ENCODE measurements around the gene NKAIN1.

Gene NKAIN1

GRCh38 chr1:31151402-31151801 lies 88.3 kb downstream of the NKAIN1 start:
- POLR2A ChIA-PET, result interaction anchor here (0.7 kb wide), 1 partner anchor 18 kb away, joined by 4 read pairs; no protein-coding TSS in a partner anchor
- CTCF ChIA-PET, result interaction anchor here (0.6 to 0.7 kb wide), 2 partner anchors 23 to 43 kb away, joined by 3 to 5 read pairs; no protein-coding TSS in a partner anchor

GRCh38 chr1:31148409-31148808 lies 91.3 kb downstream of the NKAIN1 start:
- no peaks in the 10 kb centered on the region for H3K36me3 ChIP-seq (ENCODE audit: control insufficient read depth in 2 of 2, insufficient read depth in 1 of 2, low read length in 2 of 2)
- no peaks in the 10 kb centered on the region for H3K9me3 ChIP-seq (ENCODE audit: control insufficient read depth, insufficient read depth, low read depth, low read length)
- H3K4me3 ChIP-seq (ENCODE audit: low read depth, low read length), result no peak overlapping the region
- TF ChIP-seq ZNF223 (tag by site-specific recombination; IDR thresholded peaks at IDR 0.05) (no peak), ZNF274 (IDR thresholded peaks at IDR 0.05; ENCODE audit: low read length) (no peak), ZNF274 (tag by site-specific recombination; IDR thresholded peaks at IDR 0.05; ENCODE audit: borderline replicate concordance) (no peak), ZNF677 (tag by site-specific recombination; IDR thresholded peaks at IDR 0.05) (no peak), ZNF2 (tag by site-specific recombination; IDR thresholded peaks at IDR 0.05) (no peak), ZNF768 (tag by site-specific recombination; IDR thresholded peaks at IDR 0.05) (no peak), GLI2 (tag by site-specific recombination; IDR thresholded peaks at IDR 0.05; ENCODE audit: borderline replicate concordance, low read depth) (no peak), YY2 (tag by site-specific recombination; IDR thresholded peaks at IDR 0.05) (no peak), ZSCAN18 (tag by site-specific recombination; IDR thresholded peaks at IDR 0.05) (no peak)
- no peak overlapping the region for H3K27ac ChIP-seq (ENCODE audit: extremely low read depth, low read depth, low read length)
- ChIA-PET POLR2A (no interaction called here), CTCF (no interaction called here)
- no peaks in the 10 kb centered on the region for H3K4me1 ChIP-seq (ENCODE audit: control insufficient read depth, insufficient read depth, low read length)

More at GRCh38 chr1:31151402-31151801, 88.3 kb downstream of the NKAIN1 start:
- no peaks in the 10 kb centered on the region; a peak in 1 of 3 replicates for H3K36me3 ChIP-seq (ENCODE audit: control insufficient read depth in 2 of 2, insufficient read depth in 1 of 2, low read length in 2 of 2)
- H3K9me3 ChIP-seq (ENCODE audit: control insufficient read depth, insufficient read depth, low read depth, low read length), result no peaks in the 10 kb centered on the region
- H3K27ac ChIP-seq (ENCODE audit: extremely low read depth, low read depth, low read length), result no peak overlapping the region
- TF ChIP-seq ZNF529 (tag by site-specific recombination; IDR thresholded peaks at IDR 0.05; ENCODE audit: insufficient replicate concordance), result no peak
- no peak for TF ChIP-seq ZNF157 (tag by site-specific recombination; IDR thresholded peaks at IDR 0.05)
- no peak for TF ChIP-seq RBAK (tag by site-specific recombination; IDR thresholded peaks at IDR 0.05)
- no peak for TF ChIP-seq ZNF48 (tag by site-specific recombination; IDR thresholded peaks at IDR 0.05)
- TF ChIP-seq ZNF558 (tag by site-specific recombination; IDR thresholded peaks at IDR 0.05), result no peak
- no peak for TF ChIP-seq ZNF660 (tag by site-specific recombination; IDR thresholded peaks at IDR 0.05)
- no peak for TF ChIP-seq ZNF341 (tag by site-specific recombination; IDR thresholded peaks at IDR 0.05; ENCODE audit: low read depth)
- no peak for TF ChIP-seq KLF9 (tag by site-specific recombination; IDR thresholded peaks at IDR 0.05; ENCODE audit: low read depth)
- no peak for TF ChIP-seq ZNF398 (tag by site-specific recombination; IDR thresholded peaks at IDR 0.05)
- no peak for TF ChIP-seq ZNF16 (tag by site-specific recombination; IDR thresholded peaks at IDR 0.05; ENCODE audit: low read depth)
- no peak for TF ChIP-seq BCL11A (tag by site-specific recombination; IDR thresholded peaks at IDR 0.05; ENCODE audit: low read depth)
- TF ChIP-seq, protein P1, sequence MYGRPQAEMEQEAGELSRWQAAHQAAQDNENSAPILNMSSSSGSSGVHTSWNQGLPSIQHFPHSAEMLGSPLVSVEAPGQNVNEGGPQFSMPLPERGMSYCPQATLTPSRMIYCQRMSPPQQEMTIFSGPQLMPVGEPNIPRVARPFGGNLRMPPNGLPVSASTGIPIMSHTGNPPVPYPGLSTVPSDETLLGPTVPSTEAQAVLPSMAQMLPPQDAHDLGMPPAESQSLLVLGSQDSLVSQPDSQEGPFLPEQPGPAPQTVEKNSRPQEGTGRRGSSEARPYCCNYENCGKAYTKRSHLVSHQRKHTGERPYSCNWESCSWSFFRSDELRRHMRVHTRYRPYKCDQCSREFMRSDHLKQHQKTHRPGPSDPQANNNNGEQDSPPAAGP (tag by site-specific recombination; IDR thresholded peaks at IDR 0.05), result no peak
- no peak overlapping the region for H3K4me3 ChIP-seq (ENCODE audit: low read depth, low read length)
- no peaks in the 10 kb centered on the region for H3K4me1 ChIP-seq (ENCODE audit: control insufficient read depth, insufficient read depth, low read length)

Measured in HEK293 (cell line).